Activated CD8-positive, alpha-beta memory T cell treated with anti-CD3 and anti-CD28 coated beads, Interleukin-2, amount 50 U/mL, for 48 hours (primary cell): ENCODE measurements around the gene GKAP1.
A peak's percentile ranks its signal among the peaks of the same experiment; 100 is the strongest.
"Not testable (repeated sequence)": the region's sequence is repeated elsewhere in the genome, so short reads cannot be mapped to it uniquely, and the experiment has no call there.

ENCODE experiments used
- DNase-seq: peaks from one replicate; pipeline ENCODE4 v3.0.0-alpha.2; 2020

Gene GKAP1

DNA sequence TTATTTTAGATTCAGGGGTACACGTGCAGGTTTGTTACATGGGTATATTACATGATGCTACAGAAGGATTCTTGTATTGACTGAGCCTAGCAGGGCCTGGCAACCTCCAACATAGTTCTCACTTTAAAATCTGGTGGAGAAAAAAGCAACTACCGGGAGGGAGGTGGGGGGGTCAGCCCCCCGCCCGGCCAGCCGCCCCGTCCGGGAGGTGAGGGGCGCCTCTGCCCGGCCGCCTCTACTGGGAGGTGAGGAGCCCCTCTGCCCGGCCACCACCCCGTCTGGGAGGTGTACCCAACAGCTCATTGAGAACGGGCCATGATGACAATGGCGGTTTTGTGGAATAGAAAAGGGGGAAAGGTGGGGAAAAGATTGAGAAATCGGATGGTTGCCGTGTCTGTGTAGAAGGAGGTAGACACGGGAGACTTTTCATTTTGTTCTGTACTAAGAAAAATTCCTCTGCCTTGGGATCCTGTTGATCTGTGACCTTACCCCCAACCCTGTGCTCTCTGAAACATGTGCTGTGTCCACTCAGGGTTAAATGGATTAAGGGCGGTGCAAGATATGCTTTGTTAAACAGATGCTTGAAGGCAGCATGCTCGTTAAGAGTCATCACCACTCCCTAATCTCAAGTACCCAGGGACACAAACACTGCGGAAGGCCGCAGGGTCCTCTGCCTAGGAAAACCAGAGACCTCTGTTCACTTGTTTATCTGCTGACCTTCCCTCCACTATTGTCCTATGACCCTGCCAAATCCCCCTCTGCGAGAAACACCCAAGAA lies 88.8 kb downstream of the GKAP1 start:
- DNase-seq = not testable (repeated sequence)

DNA sequence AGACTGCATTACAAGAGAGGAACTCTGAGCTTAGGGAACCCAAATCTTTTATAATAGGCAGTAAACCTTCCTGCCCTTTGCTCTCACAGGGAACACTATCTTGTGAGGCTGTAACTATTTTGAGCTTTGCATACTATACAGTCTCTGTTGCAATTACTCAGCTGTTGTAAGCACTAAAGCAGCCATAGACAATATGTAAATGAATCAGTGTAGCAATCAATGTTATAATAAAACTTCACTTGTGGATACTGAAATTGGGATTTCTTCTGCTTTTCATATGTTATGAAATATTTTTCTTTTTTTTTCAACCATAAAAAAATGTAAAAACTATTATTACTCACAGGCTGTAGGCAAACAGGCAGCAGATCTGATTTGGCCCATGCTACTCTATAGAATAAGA lies 93.1 kb downstream of the GKAP1 start:
- no peak for DNase-seq

DNA sequence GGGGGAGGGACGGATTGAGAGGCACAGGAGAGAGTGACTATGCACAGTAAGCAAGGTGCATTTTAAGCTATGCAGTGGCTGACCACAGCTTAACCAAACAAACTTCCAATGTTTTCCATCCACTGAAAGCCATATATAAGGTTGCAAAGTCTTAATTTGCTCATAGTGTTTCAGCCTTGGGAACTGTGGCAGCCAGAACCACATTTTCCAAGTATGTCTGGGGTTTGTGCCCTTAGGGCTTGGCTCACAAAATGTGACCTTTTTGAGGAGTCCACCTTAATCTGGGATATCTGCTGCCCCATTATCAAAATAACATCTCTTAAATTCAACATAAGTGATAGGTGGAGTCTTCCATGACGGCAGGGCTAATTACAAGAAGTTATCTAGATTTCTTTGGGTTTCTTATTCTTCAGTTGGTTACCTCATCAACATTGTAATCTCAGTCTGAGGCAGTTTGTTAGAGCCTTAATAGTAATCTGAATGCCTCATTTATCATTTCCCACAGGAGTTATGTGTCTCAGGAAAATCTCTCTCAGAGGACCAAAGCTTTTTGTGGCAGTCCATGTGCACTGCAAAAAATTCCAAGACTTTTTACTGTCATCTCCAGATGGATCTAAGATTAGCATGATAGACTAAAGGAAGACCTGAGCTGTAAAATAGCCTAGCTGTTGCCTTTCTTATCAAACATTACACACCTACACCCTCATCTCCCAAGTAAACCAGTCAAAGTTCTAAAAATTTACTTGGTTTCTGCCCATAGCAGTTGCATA lies 94.7 kb downstream of the GKAP1 start:
- DNase-seq = no peak

DNA sequence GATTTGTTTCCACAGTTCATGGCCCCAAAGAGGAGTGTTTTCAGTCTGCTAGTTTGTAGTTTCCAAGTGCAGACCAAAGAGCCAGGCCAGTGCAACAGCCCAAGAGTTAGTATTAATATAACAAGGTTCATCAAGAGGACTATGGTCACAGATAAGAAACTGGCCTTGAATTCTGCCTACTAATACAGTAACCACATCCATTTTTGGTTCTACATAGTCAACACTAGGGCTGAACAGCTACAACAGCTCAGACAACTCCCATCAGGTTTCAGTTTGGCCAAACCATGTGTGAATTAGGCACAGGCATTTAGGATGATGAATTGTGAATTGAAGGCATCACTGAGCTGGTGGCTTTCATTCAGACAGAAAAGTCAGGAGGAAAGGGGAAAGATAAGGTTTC lies 96.1 kb downstream of the GKAP1 start:
- DNase-seq = no peak

DNA sequence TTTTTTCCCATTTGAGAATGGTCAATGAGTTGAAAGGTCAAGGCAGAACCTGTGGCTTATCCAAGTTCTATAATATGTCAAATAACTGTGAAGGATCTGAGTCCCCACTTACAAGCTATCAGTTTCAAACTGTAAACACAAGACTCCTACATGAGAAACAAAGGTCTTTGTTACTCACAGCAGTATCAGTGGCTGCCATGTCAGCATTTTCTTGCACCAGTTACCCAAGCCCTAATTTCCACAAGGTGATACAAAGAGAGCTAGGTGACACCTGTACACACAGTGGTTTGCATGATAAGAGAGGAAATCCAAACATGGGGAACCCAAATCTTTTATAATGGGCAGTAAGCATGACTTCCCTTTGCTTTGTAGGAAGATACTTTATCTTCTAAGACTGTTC lies 101.8 kb downstream of the GKAP1 start:
- DNase-seq = no peak

DNA sequence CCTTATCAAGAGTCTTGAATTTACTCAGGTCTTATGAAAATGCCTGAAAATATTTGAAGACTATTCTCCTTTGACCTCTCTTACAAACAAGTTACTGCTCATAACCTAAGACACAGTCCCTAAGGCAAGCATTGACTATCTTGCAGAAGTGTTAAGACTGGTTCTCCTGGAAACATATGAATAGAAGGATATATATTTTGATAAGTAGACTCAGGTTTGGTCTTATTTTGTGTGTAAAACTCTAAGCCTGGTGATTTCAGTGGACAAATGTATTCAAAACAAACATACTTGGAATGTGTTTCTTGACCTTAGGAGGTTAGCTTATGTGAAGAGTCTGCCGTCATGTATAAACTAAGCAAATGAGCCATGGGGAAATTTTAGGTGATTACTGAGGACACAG lies 102.3 kb downstream of the GKAP1 start:
- no peak for DNase-seq

DNA sequence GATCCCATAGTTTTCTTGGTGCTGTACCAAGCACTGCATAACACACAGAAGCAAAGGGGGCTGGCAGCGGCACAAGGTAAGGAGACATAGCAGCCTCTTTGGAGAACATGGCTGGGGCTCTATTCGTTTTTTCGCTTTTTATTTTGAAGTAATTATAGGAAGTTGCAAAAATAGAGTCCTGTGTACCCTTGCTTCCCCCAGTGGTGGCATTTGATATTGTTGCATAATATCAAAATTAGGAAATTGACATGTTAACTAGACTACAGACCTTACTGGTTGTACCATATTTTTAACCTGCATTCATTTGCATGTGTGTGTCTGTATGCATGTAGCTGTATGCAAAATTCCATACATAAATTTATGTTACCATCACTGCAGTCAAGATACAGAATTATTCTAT lies 103.2 kb downstream of the GKAP1 start:
- DNase-seq = no peak

DNA sequence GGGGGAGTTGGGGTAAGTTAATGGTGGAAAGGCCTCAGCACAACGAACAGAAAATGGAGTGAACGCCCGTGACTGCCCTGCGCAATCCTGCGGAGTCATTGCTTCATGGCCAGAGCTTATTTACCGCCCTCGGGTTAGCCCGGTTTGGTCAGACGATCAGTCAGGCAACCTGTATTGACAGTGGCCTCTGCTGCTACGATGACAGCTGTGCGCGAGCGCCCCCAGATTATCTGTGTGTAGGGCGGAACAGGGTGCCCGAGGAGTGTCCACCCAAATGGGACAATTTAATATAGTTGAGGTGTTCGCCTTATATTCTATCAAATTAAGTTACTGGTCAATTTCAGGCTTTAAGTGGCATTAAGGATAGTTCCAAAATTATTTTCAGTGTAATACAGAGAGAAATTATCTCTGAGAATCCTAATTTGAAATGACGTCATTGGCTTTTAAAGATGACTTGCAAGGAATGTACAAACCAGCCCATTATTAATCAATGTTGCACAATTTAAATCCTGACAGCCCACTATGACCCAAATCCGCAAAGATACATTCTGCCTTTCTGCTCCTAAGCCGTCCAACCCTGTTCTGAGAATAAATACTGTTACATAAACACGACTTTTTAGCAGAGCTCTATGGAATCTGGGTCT lies 108.9 kb downstream of the GKAP1 start:
- DNase-seq = peak; percentile 76

DNA sequence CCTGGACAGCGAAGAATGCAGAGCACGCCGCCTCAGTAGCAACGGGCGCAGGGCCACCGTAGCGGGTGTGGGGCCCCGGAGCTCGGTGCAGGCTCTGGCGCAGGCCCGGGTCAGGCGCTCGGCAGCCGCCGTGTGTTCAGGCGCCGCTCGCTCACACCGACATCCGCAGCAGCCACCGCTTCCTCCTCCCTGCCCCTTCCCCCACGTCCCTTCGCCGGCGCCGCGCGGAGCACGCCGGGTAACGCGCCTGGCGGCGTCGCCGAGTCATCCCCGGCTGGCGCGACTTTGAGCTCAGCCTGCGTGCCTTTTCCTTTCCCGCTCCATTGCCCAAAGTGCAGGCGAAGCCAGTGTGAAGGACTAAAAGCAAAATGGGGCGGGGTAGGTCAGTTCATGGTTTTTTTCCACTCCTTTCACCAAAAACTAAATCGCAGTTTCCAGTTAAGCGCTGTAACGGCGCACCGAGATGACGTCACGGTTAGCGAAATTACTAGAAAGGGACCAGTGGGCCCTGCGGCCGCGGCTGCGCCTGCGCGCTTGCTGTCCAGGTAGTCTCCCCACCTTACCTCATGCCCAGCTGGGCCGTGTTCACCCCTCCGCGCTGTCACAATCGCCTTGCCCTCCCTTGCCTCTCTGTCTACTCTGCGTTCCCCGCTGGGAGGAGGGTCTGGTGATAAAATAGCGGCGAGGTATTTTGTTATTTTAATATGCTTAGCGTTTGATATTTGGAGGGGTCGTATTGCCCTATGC lies 109.6 kb downstream of the GKAP1 start, which contains the start of gene UBQLN1:
UBQLN1 (minus strand) TSS at position 191 of the 747 bp plus-strand sequence. CDS start 279 bp downstream, outside the sequence.
- peak; percentile 96 for DNase-seq

DNA sequence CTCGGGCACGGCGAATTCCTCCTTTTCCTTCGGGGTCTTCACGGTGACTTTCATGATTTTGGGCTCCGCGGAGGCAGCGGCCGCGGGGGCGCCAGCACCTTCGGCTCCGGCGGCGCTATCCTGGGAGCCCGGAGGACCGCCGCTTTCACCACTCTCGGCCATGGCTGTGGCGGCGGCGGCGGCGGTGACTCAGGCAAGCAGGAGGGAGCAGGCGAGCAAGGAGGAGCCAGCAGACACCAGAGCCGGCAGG lies 110.1 kb downstream of the GKAP1 start:
- DNase-seq = peak; percentile 88

DNA sequence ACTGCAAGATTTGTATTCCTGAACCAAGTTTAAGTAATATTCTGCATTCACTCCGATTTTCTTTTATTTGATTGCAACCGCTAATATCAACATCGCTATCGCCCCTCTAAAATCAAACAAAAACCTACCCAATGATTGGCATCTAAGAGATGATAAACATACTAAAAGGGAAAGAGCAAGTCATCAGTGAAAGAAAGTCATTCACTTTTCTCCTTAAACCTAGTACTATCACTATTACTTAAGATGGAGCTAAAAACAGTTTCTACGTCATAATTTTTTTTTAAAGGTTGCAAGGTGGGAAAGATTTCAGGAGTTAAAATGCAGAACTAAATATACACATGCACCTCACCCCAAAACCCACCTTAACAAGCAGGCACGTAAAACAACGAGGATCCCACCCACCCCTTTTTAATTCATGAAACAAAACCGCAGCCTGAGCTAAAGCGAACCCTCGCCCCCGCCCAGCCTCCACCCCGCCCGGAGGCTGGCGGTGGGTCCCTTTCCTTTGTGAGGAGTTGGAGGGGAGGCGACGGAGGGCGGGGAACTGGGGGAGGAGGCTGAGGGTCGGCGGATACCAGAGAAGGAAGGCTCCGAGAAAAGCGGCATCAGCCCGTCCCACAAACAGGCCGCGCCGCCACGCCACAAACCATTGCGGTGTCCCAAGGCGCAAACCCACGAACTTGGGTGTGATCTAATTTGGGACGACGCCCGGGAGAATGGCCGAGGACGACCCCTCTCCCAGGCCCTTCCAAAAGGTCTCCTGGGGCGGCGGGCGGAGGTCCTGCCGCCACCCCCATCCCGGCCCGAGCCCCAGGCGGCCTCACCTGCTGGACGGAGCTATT lies 110.7 kb downstream of the GKAP1 start:
- DNase-seq = peak; percentile 85

DNA sequence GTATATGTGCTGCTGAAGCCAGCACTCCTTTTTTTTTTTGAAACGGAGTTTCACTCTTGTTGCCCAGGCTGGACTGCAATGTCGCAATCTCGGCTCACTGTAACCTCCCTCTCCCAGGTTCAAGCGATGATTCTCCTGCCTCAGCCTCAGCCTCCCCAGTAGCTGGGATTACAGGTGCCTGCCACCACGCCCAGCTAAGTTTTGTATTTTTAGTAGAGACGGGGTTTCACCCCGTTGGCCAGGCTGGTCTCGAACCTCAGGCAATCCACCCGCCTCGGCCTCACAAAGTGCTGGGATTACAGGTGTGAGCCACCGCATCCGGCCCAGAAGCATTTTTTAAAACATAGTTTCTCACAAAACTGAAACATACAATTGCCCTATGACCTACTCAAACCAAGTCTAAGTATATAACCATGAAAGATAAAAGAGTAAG lies 112.3 kb downstream of the GKAP1 start:
- not testable (repeated sequence) for DNase-seq

DNA sequence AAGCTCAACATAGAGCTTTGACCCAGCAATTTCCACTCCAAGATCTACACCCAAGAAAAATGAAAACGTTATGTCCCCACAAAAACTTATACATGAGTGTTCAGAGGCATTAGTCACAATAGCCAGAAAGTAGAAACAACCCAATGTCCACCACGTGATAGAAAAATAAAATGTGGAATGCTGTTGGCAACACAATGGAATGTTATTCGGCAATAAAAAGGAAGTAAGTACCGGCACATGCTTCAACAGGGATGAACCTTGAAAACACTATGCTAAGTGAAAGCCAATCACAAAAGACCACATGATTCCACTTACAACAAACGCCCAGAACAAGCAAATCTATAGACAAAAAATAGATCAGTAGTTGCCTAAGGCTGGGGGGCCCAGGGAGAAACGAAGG lies 115.8 kb downstream of the GKAP1 start:
- no peak for DNase-seq

DNA sequence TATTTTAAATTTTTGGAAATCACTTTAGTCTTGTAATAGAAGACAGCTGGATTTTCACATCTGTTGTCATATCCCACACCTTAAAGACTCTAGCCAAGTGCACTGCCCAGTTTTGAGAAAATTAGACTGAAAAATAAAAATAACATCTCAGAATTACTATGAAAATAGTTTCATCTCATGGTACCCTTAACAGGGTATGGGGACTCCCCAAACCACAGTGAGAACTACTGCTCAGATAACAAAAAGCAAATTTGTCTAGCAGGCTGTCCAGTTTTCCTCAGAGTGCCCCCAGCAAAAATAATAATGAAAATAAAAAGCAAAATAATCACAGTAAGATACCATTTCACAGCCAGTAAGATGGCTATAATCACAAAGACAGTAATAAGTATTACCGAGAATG lies 116.3 kb downstream of the GKAP1 start:
- DNase-seq = no peak

DNA sequence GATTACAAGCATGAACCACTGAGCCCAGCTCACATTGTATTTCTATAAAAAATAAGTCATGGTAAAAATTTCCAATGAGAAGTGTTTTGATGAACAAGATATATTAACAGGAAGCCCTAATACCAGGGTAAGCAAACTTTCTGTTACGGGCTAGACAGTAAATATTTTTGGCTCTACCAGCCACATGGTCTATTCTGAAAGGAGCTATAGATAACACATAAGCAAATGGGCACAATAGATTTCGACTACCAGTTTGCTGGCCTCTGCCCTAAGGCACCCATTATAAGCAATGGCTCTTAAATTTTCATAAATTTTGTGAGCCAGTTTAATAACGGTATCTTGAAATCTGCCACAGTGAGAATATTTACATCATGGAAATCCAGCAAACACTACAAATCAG lies 118.0 kb downstream of the GKAP1 start:
- DNase-seq = no peak

DNA sequence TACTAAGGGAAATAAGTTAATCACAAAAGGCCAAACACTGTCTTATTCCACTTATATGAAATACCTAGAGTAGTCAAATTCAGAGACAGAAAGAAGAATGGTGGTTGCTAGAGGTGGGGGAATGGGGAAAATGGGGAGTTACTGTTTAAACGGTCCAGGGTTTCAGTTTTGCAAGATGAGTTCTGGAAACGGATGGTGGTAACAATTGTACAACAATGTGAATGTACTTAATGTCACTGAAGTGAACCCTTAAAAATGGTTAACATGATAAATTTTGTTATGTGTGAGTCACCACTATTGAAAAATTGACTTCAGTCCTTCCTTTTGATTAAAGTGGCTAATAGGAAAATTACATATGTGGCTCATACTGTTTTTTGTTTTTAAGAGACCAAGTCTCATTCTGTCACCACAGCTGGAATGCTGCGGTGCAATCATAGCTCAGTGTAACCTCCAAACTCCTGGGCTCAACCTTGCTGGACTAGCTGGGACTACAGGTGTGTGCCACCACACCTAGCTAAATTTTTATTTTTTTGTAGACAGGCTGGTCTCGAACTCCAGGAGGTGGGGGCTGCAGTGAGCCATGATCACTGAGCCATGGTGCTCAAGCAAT lies 118.5 kb downstream of the GKAP1 start:
- no peak for DNase-seq

DNA sequence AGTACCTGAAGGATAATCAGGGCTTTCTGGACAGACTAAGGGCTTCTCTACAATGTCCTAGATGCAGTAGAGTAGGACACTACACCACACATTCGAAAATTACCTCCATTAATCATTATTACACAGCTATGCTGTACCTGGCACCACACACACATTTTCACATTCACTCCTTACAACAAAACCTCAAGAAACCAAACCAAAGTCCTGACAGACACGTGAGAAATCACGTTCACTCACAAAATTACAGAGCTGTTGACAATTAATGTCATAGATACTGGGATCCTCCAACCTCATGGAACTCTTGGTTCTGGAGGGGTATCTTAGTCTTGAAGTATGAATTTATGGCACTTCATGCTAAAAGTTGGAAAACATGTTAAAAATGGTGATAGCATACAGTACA lies 126.1 kb downstream of the GKAP1 start:
- no peak for DNase-seq
